Epithelial cell of prostate (primary cell): ENCODE results near the gene CLEC4M.

ENCODE experiments used
- DNase-seq: peaks from one replicate; pipeline ENCODE4 v3.0.0-alpha.2; 2011; ENCODE audit warnings: low read depth, low spot score
- H3K27ac ChIP-seq: fragments of 450-650 bp; 2 replicates; pipeline ENCODE4 v1.5.1; 2017; ENCODE audit warnings: mild to moderate bottlenecking

CLEC4M gene, protein sequence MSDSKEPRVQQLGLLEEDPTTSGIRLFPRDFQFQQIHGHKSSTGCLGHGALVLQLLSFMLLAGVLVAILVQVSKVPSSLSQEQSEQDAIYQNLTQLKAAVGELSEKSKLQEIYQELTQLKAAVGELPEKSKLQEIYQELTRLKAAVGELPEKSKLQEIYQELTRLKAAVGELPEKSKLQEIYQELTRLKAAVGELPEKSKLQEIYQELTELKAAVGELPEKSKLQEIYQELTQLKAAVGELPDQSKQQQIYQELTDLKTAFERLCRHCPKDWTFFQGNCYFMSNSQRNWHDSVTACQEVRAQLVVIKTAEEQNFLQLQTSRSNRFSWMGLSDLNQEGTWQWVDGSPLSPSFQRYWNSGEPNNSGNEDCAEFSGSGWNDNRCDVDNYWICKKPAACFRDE

DNA sequence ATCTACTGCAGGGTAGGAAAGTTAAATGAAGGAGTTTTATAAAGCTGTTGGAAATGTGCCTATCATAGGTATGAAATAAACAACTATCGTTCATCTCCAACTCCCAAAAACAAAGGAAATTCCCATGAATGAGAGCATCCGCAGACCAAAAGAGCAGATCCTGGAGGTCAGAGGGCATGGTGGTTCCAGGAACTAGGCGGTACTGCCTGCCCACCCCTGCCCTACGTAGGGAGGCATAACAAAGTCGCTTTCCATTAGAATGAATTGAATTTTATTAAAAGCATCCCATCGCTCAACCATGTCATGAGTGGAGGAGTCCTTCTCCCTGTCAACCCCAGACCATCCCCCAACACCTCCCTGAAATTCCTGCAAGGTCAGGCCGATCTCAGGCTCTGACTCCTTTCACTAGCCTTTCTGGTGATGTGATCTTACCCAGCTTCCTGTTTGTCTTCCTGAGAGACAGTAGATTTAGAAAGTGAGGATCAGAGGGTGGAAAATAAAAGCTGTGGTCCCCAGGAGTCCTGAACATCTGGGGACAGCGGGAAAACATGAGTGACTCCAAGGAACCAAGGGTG, at the start of gene CLEC4M:
CLEC4M (plus strand) TSS at position 525 of the 575 bp plus-strand sequence; CDS start at position 549, 24 bp downstream.
- DNase-seq: no peak
- H3K27ac ChIP-seq: no peak within 1 kb of the TSS

DNA sequence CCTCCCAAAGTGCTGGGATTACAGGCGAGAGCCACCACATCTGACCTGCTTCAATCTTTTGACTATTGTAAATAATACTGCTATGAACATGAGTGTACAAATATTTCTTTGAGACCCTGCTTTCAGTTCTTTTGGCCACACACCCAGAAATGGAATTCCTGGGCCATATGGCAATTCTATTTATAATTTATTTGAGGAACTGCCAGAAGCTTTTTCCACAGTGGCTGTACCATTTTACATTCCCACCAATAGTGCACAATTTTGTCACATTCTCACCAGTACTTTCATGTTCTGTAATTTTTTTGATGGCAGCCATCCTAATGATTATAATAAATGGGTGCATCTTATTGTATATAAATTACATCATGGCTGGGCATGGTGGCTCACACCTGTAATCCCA, 47.4 kb upstream of the CLEC4M start:
- DNase-seq: no peak
- H3K27ac ChIP-seq: no peak overlapping the region

DNA sequence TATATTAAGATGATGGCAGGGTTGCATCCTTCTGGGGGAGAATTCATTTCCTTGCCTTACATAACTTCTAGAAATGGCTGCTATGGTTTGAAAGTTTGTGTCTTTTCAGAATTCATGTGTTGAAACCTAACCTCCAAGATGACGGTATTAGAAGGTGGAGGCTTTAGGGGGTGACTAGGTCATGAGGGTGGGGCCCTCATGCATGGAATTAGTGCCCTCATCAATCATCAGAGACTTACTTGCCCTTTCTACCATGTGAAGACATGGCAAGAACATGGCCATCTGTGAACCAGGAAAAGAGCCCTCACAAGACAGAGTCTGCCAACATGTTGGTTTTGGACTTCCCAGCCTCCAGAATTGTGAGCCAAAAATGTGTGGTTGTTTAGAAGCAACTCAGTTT, 46.3 kb upstream of the CLEC4M start:
- no peak overlapping the region for H3K27ac ChIP-seq
- no peak for DNase-seq

DNA sequence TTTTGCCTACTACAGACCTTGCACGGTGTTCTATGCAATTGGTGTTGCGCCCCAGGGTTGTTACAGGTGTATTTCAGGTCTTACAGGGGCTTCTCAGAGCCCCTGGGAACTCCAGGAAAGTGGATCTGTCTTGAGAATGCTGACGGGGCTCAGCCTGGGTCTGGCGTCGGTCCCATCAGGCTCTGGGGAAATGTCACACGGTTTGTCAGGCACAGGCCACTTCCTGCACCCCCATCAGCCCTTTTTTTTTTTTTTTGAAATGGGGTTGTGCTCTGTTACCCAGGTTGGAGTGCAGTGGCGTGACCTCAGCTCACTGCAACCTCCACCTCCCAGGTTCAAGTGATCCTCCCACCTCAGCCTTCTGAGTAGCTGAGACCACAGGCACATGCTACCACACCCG, 44.4 kb upstream of the CLEC4M start:
- no peak for DNase-seq
- no peak overlapping the region for H3K27ac ChIP-seq

DNA sequence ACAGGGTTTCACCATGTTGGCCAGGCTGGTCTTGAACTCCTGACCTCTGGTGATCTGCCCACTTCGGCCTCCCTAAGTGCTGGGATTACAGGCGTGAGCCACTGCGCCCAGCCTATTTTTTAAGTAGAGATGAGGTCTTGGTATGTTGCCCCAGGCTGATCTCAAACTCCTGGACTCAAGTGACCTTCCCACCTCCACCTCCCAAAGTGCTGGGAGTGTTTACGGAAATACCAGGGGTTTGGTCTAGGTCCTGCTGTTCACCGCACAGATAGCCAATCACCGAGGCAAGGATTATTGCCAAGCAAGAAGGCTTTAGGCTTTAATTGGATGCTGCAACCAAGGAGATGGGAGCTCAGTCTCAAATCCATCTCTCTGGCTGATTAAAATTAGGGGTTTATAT, 42.7 kb upstream of the CLEC4M start:
- no peak overlapping the region for H3K27ac ChIP-seq
- no peak for DNase-seq

DNA sequence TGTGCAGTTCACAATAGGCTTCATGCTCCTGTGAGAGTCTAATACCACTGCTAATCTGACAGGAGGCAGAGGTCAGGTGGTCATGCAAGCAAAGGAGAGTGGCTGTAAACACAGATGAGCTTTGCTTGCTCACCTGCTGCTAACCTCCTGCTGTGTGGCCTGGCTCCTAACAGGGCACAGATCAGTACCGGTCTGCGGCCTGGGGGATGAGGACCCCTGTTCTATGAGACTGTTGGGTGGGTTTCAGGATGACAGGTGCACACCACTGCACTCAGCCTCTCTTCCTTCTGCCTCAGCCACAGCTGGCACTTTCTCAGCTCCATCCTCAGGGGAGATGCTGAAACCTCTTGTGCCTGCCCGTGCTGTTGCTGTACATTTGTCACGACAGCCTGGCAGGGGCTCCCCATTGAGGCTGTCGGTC, 40.8 kb upstream of the CLEC4M start:
- DNase-seq: no peak
- no peak overlapping the region for H3K27ac ChIP-seq

DNA sequence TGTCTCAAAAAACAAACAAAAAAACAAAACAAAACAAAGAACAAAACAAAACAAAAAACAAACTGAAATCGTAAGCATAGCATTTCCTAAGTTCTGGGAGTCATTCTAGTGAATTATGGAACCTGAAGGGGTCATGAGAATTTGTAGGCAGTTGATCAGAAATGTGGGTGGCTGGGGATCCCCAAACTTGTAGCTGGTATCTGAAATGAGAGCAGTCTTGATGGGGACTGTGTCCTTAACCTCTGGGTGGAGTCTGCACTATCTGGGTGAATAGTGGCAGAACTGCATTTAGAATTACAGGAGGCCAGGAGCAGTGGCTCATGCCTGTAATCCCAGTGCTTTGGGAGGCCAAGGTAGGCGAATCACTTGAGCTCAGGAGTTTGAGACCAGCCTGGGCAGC, 37.3 kb upstream of the CLEC4M start:
- no peak overlapping the region for H3K27ac ChIP-seq
- DNase-seq: no peak

DNA sequence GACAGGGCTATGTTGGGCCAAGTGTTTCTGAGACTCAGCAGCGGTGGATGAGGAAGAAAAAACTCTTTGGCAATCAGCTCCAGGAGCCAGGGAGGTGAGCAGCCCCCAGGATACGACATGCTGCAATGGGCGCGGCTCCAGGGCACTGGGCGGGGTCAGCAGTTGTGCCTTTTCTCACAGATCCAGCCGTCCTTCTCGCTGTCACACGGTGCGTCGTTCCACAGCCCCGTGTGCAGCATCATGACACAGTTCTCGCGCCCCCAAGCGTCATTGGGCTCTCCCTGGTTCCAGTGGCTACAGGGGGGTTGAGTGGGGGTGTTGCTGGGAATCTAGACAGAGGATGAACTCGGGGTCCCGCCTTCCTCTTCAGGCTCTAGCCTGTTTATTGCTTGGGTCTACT, 33.8 kb upstream of the CLEC4M start:
- DNase-seq: no peak

DNA sequence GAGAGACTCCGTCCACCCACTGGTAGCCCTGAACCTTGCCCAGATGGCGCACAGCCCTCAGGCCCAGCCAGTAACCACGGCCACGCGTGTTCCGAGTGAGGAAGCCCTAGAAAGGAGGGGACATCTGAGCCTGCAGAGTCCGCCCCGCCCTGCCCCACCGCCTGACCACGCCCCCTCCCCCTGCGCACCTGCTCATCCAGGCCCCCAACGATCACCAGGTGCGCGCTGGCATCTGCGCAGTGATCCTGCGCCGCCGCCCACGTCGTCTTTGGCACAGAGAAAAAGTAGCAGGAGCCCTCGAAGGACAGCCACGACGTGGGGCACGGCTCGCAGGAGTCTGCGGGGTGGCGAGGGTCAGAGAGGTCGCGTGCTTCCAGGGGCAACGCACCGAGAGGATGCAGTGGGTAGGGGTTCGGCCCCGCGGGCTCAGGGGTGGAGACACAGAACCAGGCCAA, 33.2 kb upstream of the CLEC4M start:
- DNase-seq: no peak
- H3K27ac ChIP-seq: no peak overlapping the region

More for the DNA sequence above, 33.8 kb upstream of the CLEC4M start:
- H3K27ac ChIP-seq: no peak overlapping the region

DNA sequence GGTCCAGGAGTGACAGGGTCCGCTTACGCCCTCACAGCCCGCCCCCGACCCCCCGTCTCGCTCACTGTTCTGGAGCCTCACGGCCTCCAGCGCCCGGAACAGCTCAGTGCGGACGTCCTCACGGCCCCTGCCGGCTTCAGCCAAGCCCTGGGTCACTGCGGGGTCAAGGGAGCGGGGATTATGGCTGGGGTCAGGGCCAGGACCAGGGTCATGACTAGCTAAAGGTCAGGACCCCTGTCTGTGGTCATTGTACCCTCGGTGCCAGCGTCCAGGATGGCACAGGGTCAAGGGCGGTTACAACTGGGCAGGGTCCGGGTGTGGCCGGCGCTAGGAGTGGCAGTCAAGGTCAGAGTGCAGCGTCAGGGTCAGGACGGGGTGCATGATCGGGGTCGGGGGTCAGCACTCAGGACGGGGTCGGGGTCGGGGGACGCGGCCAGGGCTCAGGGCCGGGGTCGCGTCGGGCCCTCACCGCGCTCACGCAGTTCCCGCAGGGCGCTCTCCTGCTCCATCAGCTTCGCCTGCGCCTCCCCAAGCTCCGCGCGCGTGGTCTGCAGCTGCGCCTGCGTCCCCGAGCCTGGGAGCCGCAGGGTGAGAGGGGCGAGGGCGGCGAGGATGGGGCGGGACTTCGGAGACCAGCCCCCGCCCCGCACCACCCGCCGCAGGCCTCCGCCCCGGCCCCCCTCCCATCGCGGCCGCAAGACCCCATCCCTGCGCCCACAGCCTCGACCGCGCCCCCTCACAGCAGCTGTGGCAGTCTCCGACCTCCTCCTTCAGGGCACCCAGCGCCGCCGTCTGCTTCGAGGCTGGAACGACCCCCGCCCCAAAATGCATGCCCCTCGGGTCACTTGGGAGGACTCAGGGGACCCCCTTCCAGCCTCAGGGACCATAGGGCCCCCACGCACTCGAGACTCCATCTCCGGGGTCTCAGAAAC, 32.5 kb upstream of the CLEC4M start:
- no peak for DNase-seq
- no peak overlapping the region for H3K27ac ChIP-seq

DNA sequence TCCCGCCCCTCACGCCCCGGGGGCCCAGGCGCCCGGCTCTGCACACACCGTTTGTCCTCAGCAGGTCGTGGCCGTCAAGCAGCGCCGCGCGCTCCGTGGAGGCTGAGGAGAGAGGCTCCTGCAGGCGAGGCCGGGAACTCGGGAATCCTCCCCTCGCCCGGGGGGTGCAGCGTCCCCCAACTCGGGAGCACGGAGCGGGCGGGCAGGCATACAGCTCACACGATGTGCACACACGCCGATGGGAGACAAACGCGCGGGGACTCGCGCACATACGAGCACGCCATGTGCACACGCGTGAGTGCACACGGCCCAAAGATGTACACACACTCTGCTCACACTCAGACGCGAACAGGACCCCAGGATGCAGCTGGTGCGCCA, 31.8 kb upstream of the CLEC4M start:
- H3K27ac ChIP-seq: no peak overlapping the region
- DNase-seq: no peak

DNA sequence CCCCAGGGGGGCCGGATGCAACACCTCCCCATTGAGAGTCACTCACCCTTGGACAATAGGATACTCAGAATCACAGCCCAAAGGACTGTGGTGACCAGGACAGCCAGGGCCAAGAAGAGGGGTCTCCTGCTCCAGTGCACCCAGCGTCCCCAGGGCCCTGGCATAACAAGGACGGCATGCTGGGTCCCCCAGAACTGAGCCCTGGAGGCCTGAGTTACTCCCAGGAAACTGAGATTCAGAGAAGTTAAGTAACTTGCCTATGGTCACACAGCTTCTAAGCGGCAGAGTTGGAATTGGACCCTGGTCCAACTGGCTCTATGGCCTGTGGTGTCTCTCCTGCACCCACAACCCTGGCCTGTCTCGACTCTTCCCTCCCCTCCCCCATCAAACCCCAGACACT, 31.4 kb upstream of the CLEC4M start:
- no peak overlapping the region for H3K27ac ChIP-seq
- no peak for DNase-seq

DNA sequence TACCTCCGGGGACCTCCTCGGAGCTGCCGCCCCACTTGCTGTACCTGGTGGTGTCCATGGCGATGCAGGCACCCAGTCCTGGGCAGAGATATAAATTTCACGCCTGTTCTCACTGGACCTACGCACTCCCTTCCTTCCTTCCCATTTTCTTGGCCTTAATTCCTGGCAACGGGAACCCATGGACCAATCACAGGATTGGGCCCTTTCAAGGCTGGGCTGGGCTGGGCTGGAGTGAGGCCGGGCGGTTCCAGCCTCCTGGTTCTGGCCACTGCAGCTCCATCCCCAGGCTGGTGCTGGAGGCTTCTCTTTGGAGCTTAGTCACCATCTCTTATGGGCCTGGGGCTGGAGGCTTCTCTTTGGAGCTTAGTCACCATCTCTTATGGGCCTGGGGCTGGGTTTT, 31.0 kb upstream of the CLEC4M start, which contains the start of gene CLEC4G:
CLEC4G (minus strand) TSS at position 66 of the 400 bp plus-strand sequence; CDS start at position 58, 8 bp downstream.
- DNase-seq: no peak
- H3K27ac ChIP-seq: no peak within 1 kb of the TSS

DNA sequence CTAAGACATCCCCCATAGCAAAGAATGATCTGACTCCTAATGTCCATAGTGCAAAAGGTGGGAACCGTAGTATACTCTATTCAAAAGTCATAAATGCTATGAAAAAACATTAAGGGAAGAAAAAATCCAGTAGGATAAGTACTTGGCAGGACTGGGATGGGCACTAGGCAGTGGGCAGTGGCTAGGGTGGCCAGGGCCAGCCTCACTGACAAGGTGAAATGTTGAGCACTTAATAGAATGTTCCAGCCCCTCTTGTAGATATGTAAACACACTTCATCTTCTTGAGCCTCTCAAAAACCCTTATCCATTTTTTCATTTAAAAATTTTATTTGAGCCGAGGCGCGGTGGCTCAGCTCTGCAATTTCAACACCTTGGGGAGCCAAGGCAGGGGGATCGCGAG, 29.7 kb upstream of the CLEC4M start:
- no peak overlapping the region for H3K27ac ChIP-seq
- no peak for DNase-seq

DNA sequence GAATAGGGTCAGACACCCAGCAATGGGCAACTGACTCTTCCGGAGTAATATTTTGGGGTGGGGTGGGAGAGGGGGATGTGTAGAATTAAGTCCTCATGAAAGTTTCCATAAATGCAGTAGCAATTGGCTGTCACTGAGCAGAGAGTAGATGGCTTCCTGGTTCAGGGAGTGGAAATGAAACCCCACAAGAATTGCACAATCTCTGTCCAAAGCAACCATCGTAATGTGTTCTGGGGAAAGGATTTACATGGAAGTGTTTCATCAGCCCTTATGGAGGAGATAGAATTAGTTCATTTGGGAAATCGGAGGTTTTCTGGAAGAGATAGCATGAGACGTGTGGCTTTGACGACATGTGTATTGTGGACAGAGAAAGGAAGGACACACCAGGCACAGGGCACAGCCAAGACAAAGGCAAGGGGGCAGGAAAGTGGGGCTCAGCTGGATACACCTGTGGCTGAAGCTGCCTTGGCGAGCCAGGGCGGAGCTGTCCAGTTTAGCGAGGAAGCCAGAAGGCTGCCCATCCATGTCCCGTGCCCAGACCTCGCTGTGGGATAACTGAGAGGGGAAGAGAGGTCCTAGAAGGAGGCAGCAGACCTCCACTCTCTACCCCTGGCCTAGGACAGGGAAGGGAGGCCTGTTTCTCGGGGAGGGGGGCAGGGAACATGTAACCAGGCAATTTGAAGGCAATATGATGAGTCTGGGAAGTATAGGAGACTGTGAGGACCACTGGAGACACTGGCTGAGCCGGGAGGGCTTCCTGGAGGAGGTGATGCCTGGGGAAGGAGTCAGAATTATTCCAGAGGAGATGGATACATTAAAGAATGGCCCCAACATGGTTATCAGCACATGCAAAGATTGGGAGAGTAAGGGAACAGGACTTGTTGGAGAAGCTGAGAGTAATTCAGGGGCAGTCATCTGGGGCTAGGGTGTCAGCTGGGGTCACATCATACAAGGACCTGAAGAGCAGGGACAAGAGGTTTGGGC, 28.5 kb upstream of the CLEC4M start:
- DNase-seq: no peak
- no peak overlapping the region for H3K27ac ChIP-seq

DNA sequence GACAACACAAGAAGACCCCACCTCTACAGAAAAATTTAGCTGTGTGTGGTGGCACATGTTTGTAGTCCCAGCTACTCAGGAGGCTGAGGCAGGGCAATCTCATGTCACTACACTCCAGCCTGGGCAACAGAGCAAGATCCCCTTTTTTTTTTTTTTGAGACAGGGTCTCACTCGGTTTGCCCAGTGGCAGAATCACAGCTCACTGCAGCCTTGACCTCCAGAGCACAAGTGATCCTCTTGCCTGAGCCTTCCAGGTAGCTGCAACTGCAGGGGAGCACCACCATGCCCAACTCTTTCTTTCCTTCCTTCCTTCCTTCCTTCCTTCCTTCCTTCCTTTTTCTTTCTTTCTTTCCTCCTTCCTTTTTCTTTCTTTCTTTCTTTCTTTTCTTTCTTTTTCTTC, 26.9 kb upstream of the CLEC4M start:
- no peak overlapping the region for H3K27ac ChIP-seq
- DNase-seq: no peak

DNA sequence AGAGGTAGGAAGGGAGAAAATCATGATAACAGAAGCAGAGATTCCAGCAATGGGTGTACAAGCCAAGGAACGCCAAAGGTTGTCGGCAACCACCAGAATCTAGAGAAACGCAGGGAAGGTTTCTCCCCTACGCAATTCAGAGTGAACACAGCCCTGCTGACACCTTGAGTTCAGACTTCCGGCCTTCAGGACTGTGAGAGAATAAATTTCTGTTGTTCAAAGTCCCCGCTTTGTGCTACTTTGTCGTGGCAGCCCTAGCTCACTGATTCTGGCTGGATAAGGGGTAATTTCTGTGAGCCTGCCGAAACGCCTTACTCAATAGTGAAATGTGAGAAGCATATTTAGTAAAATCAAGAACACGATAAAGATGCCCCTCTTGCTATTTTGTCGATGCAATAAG, 25.8 kb upstream of the CLEC4M start:
- H3K27ac ChIP-seq: no peak overlapping the region
- DNase-seq: no peak

DNA sequence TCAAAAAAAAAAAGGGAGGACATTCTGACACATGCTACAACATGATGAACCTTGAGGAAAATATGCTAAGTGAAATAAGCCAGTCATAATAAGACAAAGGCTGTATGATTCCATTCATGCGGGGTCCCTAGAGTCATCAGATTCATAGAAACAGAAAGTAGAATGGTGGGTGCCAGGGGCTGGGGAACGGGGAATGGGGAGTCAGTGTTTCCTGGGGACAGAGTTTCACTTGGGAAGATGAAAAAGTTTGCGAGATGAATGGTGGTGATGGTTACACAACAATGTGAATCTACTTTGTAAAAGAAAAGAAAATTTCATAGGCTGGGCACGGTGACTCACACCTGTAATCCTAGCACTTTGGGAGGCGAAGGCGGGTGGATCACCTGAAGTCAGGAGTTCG, 25.0 kb upstream of the CLEC4M start:
- no peak overlapping the region for H3K27ac ChIP-seq
- no peak for DNase-seq

DNA sequence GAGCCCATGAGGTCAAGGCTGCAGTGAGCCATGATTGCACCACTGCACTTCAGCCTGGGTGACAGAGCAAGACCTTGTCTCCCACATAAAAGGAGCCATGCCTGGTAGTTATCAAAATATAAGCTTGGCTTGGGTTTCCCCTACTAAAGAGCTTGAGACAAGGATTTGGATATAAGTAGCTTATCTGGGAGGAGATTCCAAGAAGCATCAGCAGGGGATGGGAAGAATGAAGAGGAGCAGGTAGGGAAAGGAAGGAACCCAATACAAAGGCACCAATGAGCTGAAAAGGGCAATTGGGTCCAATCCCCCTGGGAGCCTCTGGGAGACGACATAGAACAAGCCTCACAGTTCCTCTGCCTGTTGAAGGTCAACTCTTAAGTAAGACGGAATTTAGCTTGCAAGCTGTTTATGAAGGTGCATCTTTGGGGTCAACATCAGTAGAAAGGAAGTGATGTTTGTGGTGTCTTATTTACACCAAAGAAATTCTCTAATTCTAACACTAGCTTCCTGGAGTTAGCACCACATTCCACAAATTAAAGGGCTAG, 23.8 kb upstream of the CLEC4M start:
- H3K27ac ChIP-seq: no peak overlapping the region
- DNase-seq: no peak
